MCF 10A (cell line): ENCODE data around the gene TMEFF1. TPM values are rescaled to one million over a fixed set of nuclear protein-coding genes. Genes with fewer than 3 reads are reported as not detected.

Source experiments
- BruUV-seq: library from RNA; stranded (reverse); fragments of 400-500 nt; replicated peaks from 2 replicates; lab custom pipeline; 2021; lab: Mats Ljungman, UMichigan
- CTCF ChIA-PET: fragments of 300-600 bp; sonication (Branson Sonifier 250); formaldehyde crosslinking; extraction: SDS; loops from one replicate; lab custom pipeline; 2021; ENCODE audit warnings: antibody characterized with exemption, inconsistent platforms; lab: Yijun Ruan, JAX
- POLR2A ChIA-PET: fragments of 300-600, 350-650 bp; sonication (Branson Sonifier 250); formaldehyde crosslinking; extraction: SDS; loops from one replicate; lab custom pipeline; 2020; ENCODE audit warnings: antibody characterized with exemption, inconsistent platforms; lab: Yijun Ruan, JAX
- DNase-seq: peaks from one replicate; pipeline ENCODE4 v3.0.0-alpha.2; 2018; ENCODE audit not compliant: unreplicated experiment
- H3K27ac Mint-ChIP-seq: one replicate; pipeline ENCODE4 v1.8.0; 2022; ENCODE audit warnings: mild to moderate bottlenecking, low read depth, mixed read lengths; ENCODE audit not compliant: unreplicated experiment
- H3K27me3 Mint-ChIP-seq: one replicate; pipeline ENCODE4 v1.8.0; 2022; ENCODE audit warnings: mixed read lengths; ENCODE audit not compliant: insufficient read depth, unreplicated experiment
- H3K36me3 Mint-ChIP-seq: one replicate; pipeline ENCODE4 v1.8.0; 2022; ENCODE audit warnings: mild to moderate bottlenecking, moderate library complexity, mixed read lengths; ENCODE audit not compliant: insufficient read depth, unreplicated experiment
- H3K4me1 Mint-ChIP-seq: one replicate; pipeline ENCODE4 v1.8.0; 2022; ENCODE audit warnings: mixed read lengths; ENCODE audit not compliant: insufficient read depth, unreplicated experiment
- H3K4me3 Mint-ChIP-seq: one replicate; pipeline ENCODE4 v1.8.0; 2022; ENCODE audit warnings: mild to moderate bottlenecking, moderate library complexity, mixed read lengths; ENCODE audit not compliant: unreplicated experiment
- H3K9me3 Mint-ChIP-seq: one replicate; pipeline ENCODE4 v1.8.0; 2022; ENCODE audit warnings: mixed read lengths; ENCODE audit not compliant: unreplicated experiment
- intact Hi-C: fragments of 100-400 bp; cut with micrococcal nuclease; formaldehyde crosslinking; loops from 2 replicates; pipeline ENCODE4 v1.14.1; 2022
- total RNA-seq: library from RNA; stranded (reverse); gene quantifications from 2 replicates; pipeline ENCODE4 v1.2.3, GENCODE V29; 2022
- TF ChIP-seq, protein P1 (sequence below): fragments of 200-600 bp; IDR thresholded peaks from one replicate; pipeline ENCODE4 v1.8.0; 2022; ENCODE audit warnings: antibody characterized with exemption, mild to moderate bottlenecking; ENCODE audit not compliant: unreplicated experiment

TMEFF1 gene
- total RNA-seq, 1 experiment from 2014 or later, result 0.28 TPM

- Mint-ChIP-seq H3K4me3 (no peak overlapping the region), H3K9me3 (no peaks in the 10 kb centered on the region), H3K4me1 (no peaks in the 10 kb centered on the region), H3K27ac (no peak overlapping the region), H3K27me3 (no peaks in the 10 kb centered on the region), H3K36me3 (peaks cover 25% of the 10 kb centered on the region)
- ChIA-PET CTCF (no interaction called here), POLR2A (interaction anchor here (0.8 kb wide), 1 partner anchor 14 kb away, joined by 3 read pairs; no protein-coding TSS in a partner anchor)
- no TSS peak for BruUV-seq
- DNase-seq, result no peak
- TF ChIP-seq, protein P1, sequence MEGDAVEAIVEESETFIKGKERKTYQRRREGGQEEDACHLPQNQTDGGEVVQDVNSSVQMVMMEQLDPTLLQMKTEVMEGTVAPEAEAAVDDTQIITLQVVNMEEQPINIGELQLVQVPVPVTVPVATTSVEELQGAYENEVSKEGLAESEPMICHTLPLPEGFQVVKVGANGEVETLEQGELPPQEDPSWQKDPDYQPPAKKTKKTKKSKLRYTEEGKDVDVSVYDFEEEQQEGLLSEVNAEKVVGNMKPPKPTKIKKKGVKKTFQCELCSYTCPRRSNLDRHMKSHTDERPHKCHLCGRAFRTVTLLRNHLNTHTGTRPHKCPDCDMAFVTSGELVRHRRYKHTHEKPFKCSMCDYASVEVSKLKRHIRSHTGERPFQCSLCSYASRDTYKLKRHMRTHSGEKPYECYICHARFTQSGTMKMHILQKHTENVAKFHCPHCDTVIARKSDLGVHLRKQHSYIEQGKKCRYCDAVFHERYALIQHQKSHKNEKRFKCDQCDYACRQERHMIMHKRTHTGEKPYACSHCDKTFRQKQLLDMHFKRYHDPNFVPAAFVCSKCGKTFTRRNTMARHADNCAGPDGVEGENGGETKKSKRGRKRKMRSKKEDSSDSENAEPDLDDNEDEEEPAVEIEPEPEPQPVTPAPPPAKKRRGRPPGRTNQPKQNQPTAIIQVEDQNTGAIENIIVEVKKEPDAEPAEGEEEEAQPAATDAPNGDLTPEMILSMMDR, result no peak
- intact Hi-C loops, result no loop called here
These were observed 17.5 kb upstream of the TMEFF1 start for GRCh38 chr9:100455470-100455869.

DNA sequence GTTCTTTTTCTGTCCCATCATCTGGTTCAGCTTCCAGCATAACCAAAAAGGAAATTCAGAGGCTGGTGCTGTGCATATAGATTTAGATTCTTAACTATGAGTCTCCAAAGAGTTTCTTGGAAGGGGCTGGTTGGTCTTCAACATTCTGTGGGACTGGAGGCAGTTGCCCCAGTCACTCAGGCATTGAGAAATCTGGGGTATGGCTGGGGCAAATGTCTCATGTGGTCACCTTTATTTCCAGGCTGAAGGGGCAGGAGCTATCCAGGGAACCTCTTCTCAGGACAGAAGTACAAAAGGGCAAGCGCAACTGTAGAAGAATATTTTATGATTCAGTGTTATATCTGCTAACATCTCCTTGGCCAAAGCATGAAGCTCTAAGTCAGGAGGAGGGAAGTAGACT is 15.4 kb upstream of the TMEFF1 start:
- no peaks in the 10 kb centered on the region for H3K27me3 Mint-ChIP-seq
- H3K27ac Mint-ChIP-seq, result no peak overlapping the region
- ChIA-PET CTCF (interaction anchor here (0.6 to 1.3 kb wide), 2 partner anchors 9 to 139 kb away, joined by 3 read pairs; no protein-coding TSS in a partner anchor), POLR2A (no interaction called here)
- no peaks in the 10 kb centered on the region for H3K9me3 Mint-ChIP-seq
- intact Hi-C loops, result no loop called here
- BruUV-seq, result no TSS peak
- no peak overlapping the region for H3K4me3 Mint-ChIP-seq
- DNase-seq, result no peak
- TF ChIP-seq, protein P1, result no peak
- peaks cover 8% of the 10 kb centered on the region for H3K36me3 Mint-ChIP-seq
- H3K4me1 Mint-ChIP-seq, result no peaks in the 10 kb centered on the region

DNA sequence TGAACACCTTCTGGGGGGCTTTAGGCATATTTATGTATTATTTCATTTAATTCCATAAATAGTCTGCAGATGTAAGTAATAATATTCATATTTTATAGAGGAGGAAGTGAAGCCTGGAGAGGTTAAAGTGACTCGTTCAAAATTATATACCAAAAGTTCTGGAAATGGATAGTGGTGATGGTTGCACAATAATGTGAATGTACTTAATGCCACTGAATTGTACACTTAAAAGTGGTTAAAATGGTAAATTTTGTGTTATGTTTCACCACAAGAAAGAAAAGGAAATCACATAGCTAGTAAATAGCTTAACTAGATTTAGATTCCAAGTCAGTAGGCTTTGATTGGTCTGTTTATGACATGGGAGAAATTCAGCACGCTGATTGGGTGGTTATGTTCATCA is 13.0 kb upstream of the TMEFF1 start:
- Mint-ChIP-seq H3K27me3 (no peaks in the 10 kb centered on the region), H3K9me3 (no peaks in the 10 kb centered on the region), H3K4me1 (no peaks in the 10 kb centered on the region), H3K27ac (no peak overlapping the region), H3K36me3 (no peaks in the 10 kb centered on the region), H3K4me3 (no peak overlapping the region)
- no TSS peak for BruUV-seq
- POLR2A ChIA-PET, result no interaction called here
- DNase-seq, result no peak
- TF ChIP-seq, protein P1, result no peak
- CTCF ChIA-PET, result interaction anchor here (0.6 to 1.8 kb wide), 4 partner anchors 9 to 1297 kb away, joined by 3 to 5 read pairs (median 4); no protein-coding TSS in a partner anchor
- intact Hi-C loops, result no loop called here

DNA sequence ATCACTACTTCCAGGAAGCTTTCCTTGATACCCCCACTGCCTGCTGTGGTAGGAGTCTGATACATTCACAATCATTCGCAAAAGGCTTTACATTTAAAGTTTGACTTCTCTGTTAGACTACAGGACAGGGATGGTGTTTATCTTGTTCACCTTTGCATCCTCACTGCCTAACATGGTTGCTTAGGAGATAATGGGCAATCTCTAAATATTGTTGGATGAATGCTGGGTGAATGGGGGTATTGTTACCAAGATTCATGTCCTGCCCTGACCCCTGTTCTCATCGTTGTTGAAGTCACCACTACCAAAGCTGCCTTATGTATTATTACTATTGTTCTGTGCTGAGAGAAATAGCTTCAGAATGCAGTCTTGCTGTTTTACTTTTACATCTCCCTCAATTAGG is 7.7 kb upstream of the TMEFF1 start:
- no peaks in the 10 kb centered on the region for H3K36me3 Mint-ChIP-seq
- H3K27me3 Mint-ChIP-seq, result no peaks in the 10 kb centered on the region
- BruUV-seq, result no TSS peak
- H3K9me3 Mint-ChIP-seq, result no peaks in the 10 kb centered on the region
- H3K4me3 Mint-ChIP-seq, result no peak overlapping the region
- no peaks in the 10 kb centered on the region for H3K4me1 Mint-ChIP-seq
- H3K27ac Mint-ChIP-seq, result no peak overlapping the region
- intact Hi-C loops, result no loop called here
- ChIA-PET CTCF (interaction anchor here (0.5 to 2.0 kb wide), 2 partner anchors 21 to 108 kb away, joined by 4 read pairs; no protein-coding TSS in a partner anchor), POLR2A (no interaction called here)
- DNase-seq, result no peak
- TF ChIP-seq, protein P1, result no peak
